DOHH2 (cell line): ENCODE results near the gene CORO6.

Experiments
- CTCF ChIP-seq: fragments of 200-600 bp; sonication (generic); IDR thresholded peaks from one replicate; pipeline ENCODE4 v1.5.1; 2014; ENCODE audit warnings: antibody characterized with exemption, mild to moderate bottlenecking, low read depth, low read length; ENCODE audit not compliant: poor library complexity, severe bottlenecking
- EZH2phosphoT487 ChIP-seq: fragments of 200-600 bp; sonication (generic); IDR thresholded peaks from 2 replicates; pipeline ENCODE4 v1.6.1; 2017; ENCODE audit warnings: borderline replicate concordance, mild to moderate bottlenecking, antibody characterized with exemption, low read length, moderate library complexity, mixed read lengths

GRCh38 chr17:29588562-29589411 lies 33.9 kb downstream of the CORO6 start:
- no peak for TF ChIP-seq CTCF
- no peak for TF ChIP-seq EZH2phosphoT487
